ENCODE data around the gene KCNA2. TPM values are rescaled to one million over a fixed set of nuclear protein-coding genes. Genes with fewer than 3 reads are reported as not detected.

KCNA2 gene
- total RNA-seq, 1 experiment from 2014 or later: not detected

DNA sequence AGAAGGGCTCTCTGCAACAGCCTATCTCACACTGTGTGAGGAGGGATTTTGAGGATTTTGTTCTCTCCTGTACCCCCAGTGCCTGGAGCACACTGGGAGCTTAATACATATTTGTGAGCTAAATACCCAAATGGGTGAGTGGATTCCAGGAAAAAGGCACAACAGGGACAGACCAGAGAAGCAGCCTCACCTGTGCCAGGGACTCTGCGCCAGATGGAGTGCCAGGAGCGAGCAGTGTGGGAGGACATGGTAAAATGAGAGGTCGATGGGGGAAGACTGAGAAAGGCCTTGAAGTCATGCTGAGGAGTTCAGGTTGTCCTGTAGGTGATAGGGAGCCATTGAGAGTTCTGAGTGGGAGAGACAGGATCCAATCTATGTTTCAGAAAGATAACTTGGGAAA is 11.0 kb upstream of the KCNA2 start:
- Histone ChIP-seq H3K4me3 (no peak overlapping the region), H3K4me1 (no peaks in the 10 kb centered on the region), H3K27ac (no peak overlapping the region), H3K9me3 (replicated peaks) (no peaks in the 10 kb centered on the region), H3K36me3 (no peaks in the 10 kb centered on the region), H3K27me3 (peaks cover 6% of the 10 kb centered on the region; the same call in 1 of the 2 replicates)
- DNase-seq: no peak

DNA sequence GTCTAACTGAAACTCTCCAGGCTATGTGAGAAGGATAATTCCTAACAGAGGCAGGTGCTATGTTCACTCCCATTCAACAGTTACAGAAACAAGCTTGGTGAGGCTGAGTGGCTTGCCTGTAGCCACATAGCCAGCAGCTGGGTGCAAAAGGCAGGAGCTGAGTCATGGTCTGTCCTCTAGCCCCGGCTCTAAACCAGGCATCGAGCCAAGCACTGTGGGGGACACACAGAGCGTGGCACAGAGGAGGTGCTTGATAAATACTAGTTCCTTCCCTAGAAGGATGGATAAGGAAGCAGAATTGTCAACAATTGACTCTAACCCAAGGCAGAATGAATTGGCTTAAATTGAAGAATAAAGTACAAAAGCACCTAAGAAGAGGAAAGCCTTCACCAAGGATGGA is 10.4 kb upstream of the KCNA2 start:
- no peak overlapping the region for H3K27ac ChIP-seq
- H3K36me3 ChIP-seq: no peaks in the 10 kb centered on the region
- no peaks in the 10 kb centered on the region for H3K4me1 ChIP-seq
- peaks cover 6% of the 10 kb centered on the region; the same call in 1 of the 2 replicates for H3K27me3 ChIP-seq
- H3K4me3 ChIP-seq: no peak overlapping the region
- peak; percentile 26 to 41 for DNase-seq
- no peaks in the 10 kb centered on the region for H3K9me3 ChIP-seq (replicated peaks)

DNA sequence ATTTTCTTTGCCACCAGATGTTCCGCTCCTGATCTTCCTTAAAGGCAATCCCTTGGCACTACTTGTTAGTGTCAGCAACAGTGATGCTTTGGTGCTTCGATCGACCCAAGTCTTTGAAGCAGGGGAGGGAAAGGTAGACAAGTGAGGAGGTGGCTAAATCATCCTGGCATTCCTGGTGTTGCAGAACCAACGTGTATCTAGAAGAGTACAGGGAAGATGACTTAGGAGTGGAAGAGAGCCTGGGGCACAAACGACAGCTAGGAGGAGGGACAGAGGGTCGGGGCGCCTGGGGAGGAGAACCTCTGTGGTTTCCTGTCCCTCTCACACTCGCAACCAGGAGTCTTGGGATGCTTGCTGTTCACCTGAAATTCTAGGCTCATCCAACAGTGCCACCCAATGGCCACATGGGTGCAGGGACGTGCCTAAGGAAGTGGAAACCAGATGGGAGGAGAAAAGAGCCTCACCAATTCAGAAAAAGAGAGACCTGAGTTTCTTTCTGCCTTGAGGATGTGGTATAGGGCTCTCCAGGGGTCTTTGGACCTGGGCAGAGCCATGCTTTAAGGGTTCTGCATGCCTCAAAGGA is 9.5 kb upstream of the KCNA2 start:
- Histone ChIP-seq H3K36me3 (no peaks in the 10 kb centered on the region), H3K4me3 (no peak overlapping the region), H3K4me1 (no peaks in the 10 kb centered on the region), H3K9me3 (replicated peaks) (no peaks in the 10 kb centered on the region), H3K27ac (no peak overlapping the region), H3K27me3 (peaks cover 6% of the 10 kb centered on the region; the same call in 1 of the 2 replicates)
- peak; percentile 39 to 61 for DNase-seq

DNA sequence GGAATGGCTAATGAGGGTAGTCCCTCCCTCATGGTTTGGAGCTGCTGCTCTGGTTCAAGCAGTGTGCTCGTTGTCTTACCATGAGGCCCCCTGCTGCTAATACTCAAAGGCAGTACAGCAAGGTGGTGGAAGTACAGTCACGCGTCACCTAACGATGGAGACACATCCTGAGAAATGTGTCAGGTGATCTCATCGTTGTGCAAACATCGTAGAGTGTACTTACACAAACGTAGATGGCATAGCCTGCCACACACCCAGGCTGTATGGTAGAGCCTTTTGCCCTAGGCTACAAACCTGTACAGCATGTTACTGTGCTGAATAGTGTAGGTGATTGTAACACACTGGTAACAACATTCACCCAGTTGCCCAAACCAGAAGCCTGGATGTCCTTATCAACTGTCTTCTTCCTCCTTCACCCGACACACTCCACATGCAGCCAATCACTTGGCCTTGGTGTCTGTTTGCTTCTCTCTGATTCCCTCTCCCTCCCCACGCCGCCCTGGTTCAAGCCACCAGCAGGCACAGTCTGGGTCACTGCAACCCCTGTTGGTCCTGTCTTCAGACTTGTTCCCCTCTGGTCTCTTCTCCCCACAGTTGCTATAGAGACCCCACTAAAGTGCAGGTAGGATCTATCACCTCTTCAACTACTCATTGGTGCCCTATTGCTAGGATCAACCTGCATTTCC is 6.0 kb upstream of the KCNA2 start:
- Histone ChIP-seq H3K4me3 (no peak overlapping the region), H3K27me3 (peaks cover 7% of the 10 kb centered on the region; the same call in 1 of the 2 replicates), H3K36me3 (no peaks in the 10 kb centered on the region), H3K27ac (no peak overlapping the region), H3K4me1 (no peaks in the 10 kb centered on the region), H3K9me3 (replicated peaks) (no peaks in the 10 kb centered on the region)
- no peak for DNase-seq

DNA sequence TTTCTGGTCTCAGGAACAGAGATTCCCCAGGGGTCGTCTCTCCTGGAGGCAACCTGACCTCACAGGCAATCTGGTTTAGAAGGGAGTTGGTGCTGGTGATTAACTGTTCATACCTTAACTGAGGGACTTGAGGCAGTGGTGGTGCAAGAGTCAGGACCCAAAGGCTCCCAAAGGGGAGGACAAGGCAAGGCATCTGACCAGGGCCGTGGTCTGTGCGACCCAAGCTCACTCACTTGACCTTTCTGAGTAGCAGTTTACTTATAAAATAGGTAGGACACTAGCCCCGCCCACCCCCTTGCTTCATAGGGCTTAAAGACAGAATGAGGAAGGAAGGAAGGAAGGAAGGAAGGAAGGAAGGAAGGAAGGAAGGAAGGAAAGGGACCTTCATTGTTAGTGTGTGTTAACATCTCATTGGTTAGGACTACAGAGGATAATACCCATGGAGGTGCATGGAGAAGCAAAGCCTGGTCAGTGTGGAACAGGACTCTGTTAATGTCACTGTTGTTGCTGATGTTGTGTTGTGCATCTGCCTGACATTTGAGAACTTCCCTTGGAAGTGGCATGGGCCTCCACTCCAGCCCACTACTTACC is 4.6 kb upstream of the KCNA2 start:
- DNase-seq: no peak
- no peak overlapping the region for H3K27ac ChIP-seq
- H3K4me3 ChIP-seq: no peak overlapping the region
- peaks cover 18% of the 10 kb centered on the region for H3K27me3 ChIP-seq
- no peaks in the 10 kb centered on the region for H3K9me3 ChIP-seq (replicated peaks)
- H3K4me1 ChIP-seq: no peaks in the 10 kb centered on the region
- H3K36me3 ChIP-seq: no peaks in the 10 kb centered on the region

DNA sequence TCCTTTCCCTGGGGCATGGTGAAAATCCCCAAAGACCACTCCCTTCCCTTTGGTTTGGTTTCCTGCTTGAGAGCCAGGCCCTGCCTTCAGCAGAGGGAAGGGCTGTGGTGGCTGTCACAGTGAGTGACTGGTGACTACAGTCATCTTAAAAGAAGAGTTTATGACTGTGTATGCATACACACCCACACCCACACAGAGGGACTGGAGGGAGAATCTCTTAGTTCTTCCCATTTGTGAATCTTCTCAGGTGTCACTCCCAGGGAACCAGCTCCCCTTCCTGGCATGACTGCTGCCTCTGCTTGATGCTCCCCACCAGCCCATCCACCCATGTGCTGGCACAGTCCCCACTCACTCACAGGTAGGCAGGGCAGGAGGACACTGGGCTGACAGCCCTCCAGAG is 3.9 kb upstream of the KCNA2 start:
- H3K27ac ChIP-seq: no peak overlapping the region
- H3K4me1 ChIP-seq: no peaks in the 10 kb centered on the region
- H3K36me3 ChIP-seq: no peaks in the 10 kb centered on the region
- H3K4me3 ChIP-seq: no peak overlapping the region
- H3K27me3 ChIP-seq: peaks cover 20% of the 10 kb centered on the region
- no peaks in the 10 kb centered on the region for H3K9me3 ChIP-seq (replicated peaks)
- DNase-seq: no peak

DNA sequence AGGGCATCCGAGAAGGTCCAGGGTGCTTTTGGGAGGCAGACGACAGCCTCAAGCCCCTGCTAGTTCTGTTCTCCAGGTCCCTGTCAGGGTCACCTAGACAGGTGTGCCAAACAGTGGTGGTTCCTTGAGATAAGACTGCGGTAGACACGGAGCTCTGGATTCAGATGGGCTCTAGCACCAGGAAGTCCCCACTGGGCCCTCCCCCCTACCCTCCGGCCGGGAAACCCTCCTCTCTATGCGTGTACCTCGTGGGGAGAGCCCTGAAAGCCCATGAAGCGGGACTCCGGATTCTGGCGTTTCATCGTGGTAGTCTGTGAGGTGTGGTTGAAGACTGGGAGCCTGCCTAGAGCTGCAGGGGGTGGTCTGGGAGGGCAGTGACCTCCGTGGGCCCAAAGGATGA is 2.1 kb upstream of the KCNA2 start:
- Histone ChIP-seq H3K4me3 (no peak overlapping the region), H3K4me1 (no peaks in the 10 kb centered on the region), H3K9me3 (replicated peaks) (no peaks in the 10 kb centered on the region), H3K27me3 (peaks cover 20% of the 10 kb centered on the region), H3K27ac (no peak overlapping the region), H3K36me3 (no peaks in the 10 kb centered on the region)
- DNase-seq: no peak

DNA sequence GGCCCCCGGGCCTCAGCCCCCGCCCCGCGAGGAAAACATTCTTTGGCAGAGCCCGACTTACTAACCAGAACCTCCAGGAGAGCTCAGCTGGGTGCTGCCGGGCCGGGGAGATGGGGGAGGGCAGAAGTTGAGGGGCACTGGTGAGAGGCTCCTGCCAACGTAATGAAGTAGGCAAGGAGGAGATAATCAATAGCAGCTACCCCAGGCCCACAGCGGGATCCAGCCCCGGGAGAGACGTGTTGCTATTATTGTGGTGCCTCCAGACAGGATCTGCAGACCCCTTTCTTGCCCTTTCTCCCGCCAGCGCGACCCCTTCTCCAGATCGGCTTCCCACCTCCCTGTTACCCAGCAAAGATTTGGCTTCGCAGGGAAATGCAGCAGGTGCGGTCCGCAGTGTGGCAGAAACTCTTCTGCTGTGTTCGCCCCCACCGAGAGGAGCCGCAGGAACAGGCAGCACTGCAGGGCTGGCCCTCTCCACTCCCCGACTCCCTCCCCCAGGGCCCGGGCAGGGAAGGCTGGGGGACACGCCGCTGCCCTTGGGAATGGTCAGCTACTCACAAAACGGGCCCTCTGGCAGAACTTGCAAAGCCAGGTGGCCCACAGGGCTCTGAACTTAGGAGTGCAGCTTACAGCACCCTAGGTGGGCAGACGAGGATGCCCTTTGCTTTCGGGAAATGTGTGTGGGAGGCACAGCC is 1.5 kb upstream of the KCNA2 start:
- no peaks in the 10 kb centered on the region for H3K36me3 ChIP-seq
- H3K4me1 ChIP-seq: no peaks in the 10 kb centered on the region
- H3K9me3 ChIP-seq (replicated peaks): no peaks in the 10 kb centered on the region
- no peak overlapping the region for H3K27ac ChIP-seq
- no peak for DNase-seq
- H3K27me3 ChIP-seq: peaks cover 20% of the 10 kb centered on the region
- H3K4me3 ChIP-seq: no peak overlapping the region

DNA sequence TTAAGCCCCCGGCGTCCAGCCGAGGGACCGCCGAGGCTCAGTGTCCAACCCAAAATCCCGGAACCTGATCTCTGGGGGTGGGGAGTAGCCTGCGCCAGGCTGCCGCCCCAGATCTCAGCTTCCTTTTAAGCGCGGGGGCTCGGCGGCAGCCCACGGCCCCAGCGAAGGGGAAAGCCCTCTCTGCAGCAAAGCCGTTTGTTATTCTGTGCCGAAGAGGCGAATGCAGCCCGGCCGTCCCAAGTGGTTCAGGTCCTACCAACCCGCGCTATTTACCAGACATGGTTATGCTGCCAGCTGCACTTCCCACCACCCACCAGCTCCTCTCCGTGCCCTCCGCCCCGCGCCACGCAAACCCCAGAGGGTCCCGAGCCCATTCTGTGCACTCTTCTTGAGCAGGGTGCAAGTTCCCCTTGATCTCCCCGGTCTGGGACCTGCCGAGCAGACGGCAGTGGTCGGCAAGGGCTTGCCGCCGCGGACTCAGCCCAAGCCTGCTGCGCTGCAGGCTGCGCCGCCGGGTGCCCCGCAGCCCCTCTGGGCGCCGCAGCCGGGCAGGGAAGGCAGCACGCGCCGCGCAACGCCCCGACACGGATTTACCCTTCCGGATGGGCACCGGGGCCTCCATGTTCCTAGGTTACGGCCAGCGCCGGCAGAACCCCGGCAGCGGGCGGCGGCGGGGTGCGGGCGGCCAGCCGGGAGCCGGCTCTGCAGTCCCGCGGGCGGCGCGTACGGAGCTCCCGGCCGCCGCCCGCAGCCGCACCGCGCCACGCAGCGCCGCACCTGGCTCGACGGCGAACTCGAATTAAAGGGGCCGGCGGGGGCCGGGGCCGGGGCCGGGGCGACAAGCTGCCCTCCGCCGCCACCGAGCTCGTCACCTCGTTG is 738 bp upstream of the KCNA2 start:
- H3K36me3 ChIP-seq: no peaks in the 10 kb centered on the region
- no peak overlapping the region for H3K27ac ChIP-seq
- peaks cover 20% of the 10 kb centered on the region for H3K27me3 ChIP-seq
- peak overlapping the region; percentile 3; the same call in 1 of the 2 replicates for H3K4me3 ChIP-seq
- no peaks in the 10 kb centered on the region for H3K4me1 ChIP-seq
- no peak for DNase-seq
- H3K9me3 ChIP-seq (replicated peaks): no peaks in the 10 kb centered on the region

DNA sequence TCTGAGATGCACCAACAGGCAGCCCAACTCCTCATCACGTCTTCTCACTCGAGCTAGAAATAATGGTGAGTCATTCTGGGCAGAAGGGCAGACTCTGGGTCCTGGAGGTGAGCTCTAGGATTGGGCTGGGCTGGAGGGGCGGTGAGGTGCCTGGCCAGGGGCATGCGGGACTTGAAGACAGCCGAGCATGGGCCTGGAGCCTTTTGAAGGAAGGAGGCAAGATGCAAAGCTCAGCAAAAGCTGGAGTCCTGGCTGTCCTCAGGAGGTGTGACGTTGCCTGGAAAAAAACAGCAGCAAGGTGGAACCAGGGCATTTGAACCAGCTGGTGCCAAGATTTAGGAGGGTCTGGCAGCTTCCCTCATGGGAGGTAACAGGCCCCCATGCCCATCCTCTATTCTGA is 712 bp downstream of the KCNA2 start:
- H3K27ac ChIP-seq: no peak overlapping the region
- DNase-seq: no peak
- H3K27me3 ChIP-seq: peaks cover 20% of the 10 kb centered on the region
- no peaks in the 10 kb centered on the region for H3K36me3 ChIP-seq
- H3K9me3 ChIP-seq (replicated peaks): no peaks in the 10 kb centered on the region
- H3K4me1 ChIP-seq: no peaks in the 10 kb centered on the region
- no peak overlapping the region for H3K4me3 ChIP-seq

DNA sequence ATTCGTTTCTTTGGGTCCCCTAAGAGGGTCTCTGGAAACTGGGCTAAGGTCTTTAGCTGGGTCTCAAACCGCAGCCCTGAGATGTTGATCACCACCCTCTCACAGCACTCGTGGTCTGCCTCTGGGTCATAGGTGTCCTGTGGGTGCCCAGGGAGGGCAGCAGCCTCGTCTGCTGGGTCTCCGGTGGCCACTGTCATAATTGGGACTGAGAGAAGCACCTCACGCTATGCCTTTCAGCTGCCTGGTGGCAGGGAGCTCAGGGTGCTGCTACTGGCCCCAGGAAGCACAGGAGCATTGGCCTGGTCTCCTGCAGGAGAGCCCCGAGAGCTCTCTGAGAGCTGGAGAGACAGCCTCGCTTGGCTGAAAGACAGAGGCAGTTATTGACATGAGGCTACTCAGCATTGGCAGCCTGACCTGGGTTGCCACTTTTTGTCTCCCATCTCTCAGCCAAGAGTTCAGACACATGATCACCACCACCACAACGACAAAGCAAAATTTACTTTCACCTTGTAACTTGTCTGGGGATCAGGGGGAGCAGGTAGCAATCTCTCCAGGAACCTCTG is 1.5 kb downstream of the KCNA2 start:
- H3K27me3 ChIP-seq: peaks cover 20% of the 10 kb centered on the region

DNA sequence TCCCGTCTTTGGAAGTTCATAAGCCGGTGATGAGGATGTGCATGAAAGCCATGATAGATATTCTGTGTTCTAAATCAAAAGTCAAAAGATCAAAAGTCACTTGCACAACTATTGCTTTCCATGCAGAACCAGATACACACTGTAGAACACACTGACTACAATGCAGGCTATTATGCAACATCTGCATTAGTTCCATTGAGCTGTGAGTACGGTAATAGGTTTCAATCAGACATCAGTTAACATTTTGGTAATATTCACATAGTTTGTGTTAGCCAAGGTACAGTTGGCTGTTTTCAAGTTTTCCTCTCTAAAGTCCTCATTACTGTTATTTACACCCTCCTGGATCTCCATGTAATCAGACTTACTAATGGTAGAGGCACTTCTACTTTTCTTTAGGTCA is 3.1 kb downstream of the KCNA2 start:
- H3K27me3 ChIP-seq: peaks cover 16% of the 10 kb centered on the region; the same call in 1 of the 2 replicates
- no peaks in the 10 kb centered on the region for H3K9me3 ChIP-seq (replicated peaks)
- H3K4me1 ChIP-seq: no peaks in the 10 kb centered on the region
- H3K27ac ChIP-seq: no peak overlapping the region
- H3K4me3 ChIP-seq: no peak overlapping the region
- DNase-seq: no peak
- H3K36me3 ChIP-seq: no peaks in the 10 kb centered on the region

More for the DNA sequence above, 1.5 kb downstream of the KCNA2 start:
- Histone ChIP-seq H3K36me3 (no peaks in the 10 kb centered on the region), H3K4me3 (no peak overlapping the region), H3K27ac (no peak overlapping the region), H3K9me3 (replicated peaks) (no peaks in the 10 kb centered on the region), H3K4me1 (no peaks in the 10 kb centered on the region)
- no peak for DNase-seq

DNA sequence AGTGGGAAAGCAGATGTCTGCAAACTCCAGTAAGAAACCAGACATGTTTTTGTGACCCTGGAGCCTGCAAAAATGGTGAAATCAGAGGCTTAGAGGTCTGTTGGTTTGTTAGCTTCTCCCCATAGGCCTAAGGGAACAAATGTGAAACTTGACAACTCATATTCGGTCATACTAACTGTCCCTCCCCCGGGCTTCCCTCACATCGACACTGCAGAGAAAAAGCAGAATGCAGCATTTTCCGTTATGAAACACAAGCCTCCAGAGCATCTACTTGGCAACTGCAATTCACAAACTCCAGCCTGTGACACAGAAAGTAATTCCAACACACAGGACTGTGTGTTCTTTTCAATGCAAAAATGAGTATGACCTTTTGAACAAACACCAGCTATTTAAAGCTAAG is 3.7 kb downstream of the KCNA2 start:
- no peaks in the 10 kb centered on the region for H3K36me3 ChIP-seq
- DNase-seq: no peak
- no peaks in the 10 kb centered on the region for H3K4me1 ChIP-seq
- no peak overlapping the region for H3K4me3 ChIP-seq
- H3K27me3 ChIP-seq: peaks cover 12% of the 10 kb centered on the region; the same call in 1 of the 2 replicates
- H3K9me3 ChIP-seq (replicated peaks): no peaks in the 10 kb centered on the region
- H3K27ac ChIP-seq: no peak overlapping the region

DNA sequence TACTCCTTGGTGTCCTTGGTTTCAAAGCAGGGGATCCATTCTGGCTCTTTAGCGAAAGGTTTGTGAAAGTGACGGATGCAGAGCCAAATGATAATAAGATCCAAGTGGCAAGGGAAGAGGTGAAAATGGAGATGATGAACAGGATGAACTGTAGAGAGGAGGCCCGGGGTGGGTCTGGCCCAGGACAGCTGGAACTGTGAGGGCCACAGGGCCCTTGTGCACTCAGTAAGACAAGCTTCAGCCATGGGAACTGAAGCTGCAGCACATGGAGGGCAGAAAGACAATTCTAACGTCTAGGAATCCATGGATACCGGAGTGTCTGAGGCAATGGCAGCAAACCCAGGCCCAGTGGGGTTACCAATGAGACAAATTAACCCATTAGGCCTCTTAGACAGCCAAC is 4.8 kb downstream of the KCNA2 start:
- DNase-seq: no peak

More for the DNA sequence above, 4.8 kb downstream of the KCNA2 start:
- Histone ChIP-seq H3K27me3 (peaks cover 7% of the 10 kb centered on the region; the same call in 1 of the 2 replicates), H3K9me3 (replicated peaks) (no peaks in the 10 kb centered on the region), H3K4me3 (no peak overlapping the region), H3K36me3 (no peaks in the 10 kb centered on the region), H3K4me1 (no peaks in the 10 kb centered on the region), H3K27ac (no peak overlapping the region)
